Measurements from ENCODE around the gene TPCN2. TPM values are rescaled to one million over a fixed set of nuclear protein-coding genes. Genes with fewer than 3 reads are reported as not detected.

TPCN2 gene
- total RNA-seq, 1 experiment from 2014 or later: 28.9 TPM

DNA sequence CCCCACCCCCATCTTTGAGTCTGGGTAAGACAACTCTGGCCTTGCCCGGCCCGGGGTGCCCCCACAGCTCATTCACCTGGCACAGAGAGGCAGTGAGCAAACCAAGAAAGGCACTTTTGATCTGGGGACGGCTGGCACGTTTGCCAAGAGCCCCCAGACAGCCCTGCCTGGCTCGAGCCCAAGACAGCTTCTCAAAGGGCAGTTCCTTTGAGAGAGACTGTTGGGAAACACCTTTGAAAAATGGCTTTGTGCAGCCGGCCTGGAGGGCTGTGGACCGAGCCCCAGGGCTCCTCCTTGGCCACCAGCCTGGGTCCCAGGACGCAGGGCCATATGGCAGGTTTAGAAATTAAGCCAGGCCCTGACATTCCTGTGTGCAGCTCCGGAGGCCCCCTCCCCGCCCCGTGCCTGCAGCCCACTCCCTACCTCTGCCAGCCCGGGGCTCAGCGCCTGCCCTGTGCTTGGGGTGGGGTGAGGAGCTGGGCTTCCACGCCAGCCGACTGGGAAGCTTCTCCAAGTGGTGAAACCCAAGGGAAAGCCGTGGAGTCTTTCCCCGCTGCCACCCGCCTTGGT is 56.8 kb downstream of the TPCN2 start:
- ChIA-PET POLR2A (ENCODE audit: low non-redundant PET) (no interaction called here), CTCF (no interaction called here)
- H3K27ac ChIP-seq (ENCODE audit: low read depth, low read length, poor library complexity, severe bottlenecking): peak overlapping the region; percentile 39
- H3K4me3 ChIP-seq (ENCODE audit: low read depth, low read length, poor library complexity, severe bottlenecking): no peak overlapping the region
- no peaks in the 10 kb centered on the region for H3K27me3 ChIP-seq (replicated peaks; ENCODE audit: insufficient read depth, low read depth, low read length, poor library complexity)
- DNase-seq (ENCODE audit: low spot score): no peak
- H3K36me3 ChIP-seq (ENCODE audit: insufficient read depth, low read length, poor library complexity, severe bottlenecking): no peaks in the 10 kb centered on the region
- peaks cover 28% of the 10 kb centered on the region for H3K4me1 ChIP-seq (ENCODE audit: insufficient read depth, low read length, poor library complexity, severe bottlenecking)
- intact Hi-C loops (cut with micrococcal nuclease; ENCODE audit: unreplicated experiment): loop anchor here (10.0 kb wide), 1 partner anchor 249 kb away; no protein-coding TSS in a partner anchor
- H3K9me3 ChIP-seq (ENCODE audit: low read depth, low read length, poor library complexity, severe bottlenecking): no peaks in the 10 kb centered on the region
- TF ChIP-seq, protein P1, sequence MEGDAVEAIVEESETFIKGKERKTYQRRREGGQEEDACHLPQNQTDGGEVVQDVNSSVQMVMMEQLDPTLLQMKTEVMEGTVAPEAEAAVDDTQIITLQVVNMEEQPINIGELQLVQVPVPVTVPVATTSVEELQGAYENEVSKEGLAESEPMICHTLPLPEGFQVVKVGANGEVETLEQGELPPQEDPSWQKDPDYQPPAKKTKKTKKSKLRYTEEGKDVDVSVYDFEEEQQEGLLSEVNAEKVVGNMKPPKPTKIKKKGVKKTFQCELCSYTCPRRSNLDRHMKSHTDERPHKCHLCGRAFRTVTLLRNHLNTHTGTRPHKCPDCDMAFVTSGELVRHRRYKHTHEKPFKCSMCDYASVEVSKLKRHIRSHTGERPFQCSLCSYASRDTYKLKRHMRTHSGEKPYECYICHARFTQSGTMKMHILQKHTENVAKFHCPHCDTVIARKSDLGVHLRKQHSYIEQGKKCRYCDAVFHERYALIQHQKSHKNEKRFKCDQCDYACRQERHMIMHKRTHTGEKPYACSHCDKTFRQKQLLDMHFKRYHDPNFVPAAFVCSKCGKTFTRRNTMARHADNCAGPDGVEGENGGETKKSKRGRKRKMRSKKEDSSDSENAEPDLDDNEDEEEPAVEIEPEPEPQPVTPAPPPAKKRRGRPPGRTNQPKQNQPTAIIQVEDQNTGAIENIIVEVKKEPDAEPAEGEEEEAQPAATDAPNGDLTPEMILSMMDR (conservative IDR thresholded peaks at IDR 0.05; ENCODE audit: low read depth, low read length): no peak
- TF ChIP-seq EZH2 (IDR thresholded peaks at IDR 0.05; ENCODE audit: borderline replicate concordance, low read depth, low read length, poor library complexity, severe bottlenecking): no peak
- no TSS peak for BruUV-seq (replicated peaks)

DNA sequence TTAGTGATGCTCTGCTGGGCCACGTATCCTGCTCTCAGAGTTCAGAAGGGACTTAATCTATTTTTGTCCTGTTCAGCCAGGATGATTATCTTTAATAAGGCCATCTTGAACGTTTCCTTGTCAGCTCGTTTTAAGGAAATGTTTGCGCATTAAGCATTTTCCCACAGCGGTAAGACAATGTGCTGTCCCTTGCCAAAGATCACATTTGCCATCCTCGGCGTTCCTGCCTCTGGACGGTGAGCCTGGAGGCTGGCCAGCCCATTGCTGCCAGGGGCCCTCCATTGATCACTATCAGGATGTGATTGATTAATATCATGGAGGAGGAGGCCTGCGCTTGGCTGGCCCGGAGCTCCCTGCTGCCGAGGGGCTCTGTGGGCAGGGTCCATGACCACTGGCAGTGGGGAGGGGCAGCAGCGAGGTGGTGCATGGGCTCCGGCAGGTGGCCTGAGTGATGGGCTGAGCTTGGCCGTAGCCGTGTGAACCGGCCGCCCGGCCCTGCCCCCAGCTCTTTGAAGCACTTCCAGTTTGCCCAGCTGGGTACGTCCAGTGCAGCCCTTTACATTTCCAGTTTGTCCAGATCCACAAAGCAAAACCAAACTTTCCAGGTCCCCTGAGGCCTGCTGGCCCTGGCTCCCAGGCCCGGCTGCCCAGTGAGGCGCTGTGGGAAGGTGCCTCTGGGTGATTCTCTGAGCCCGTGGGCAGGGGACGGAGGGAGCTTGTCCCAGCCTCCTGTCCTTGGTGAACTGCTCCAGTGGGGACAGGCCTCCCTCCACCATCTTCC is 57.5 kb downstream of the TPCN2 start:
- Histone ChIP-seq H3K4me1 (ENCODE audit: insufficient read depth, low read length, poor library complexity, severe bottlenecking) (peaks cover 28% of the 10 kb centered on the region), H3K4me3 (ENCODE audit: low read depth, low read length, poor library complexity, severe bottlenecking) (no peak overlapping the region), H3K27me3 (replicated peaks; ENCODE audit: insufficient read depth, low read depth, low read length, poor library complexity) (no peaks in the 10 kb centered on the region), H3K27ac (ENCODE audit: low read depth, low read length, poor library complexity, severe bottlenecking) (peak overlapping the region; percentile 27), H3K36me3 (ENCODE audit: insufficient read depth, low read length, poor library complexity, severe bottlenecking) (no peaks in the 10 kb centered on the region), H3K9me3 (ENCODE audit: low read depth, low read length, poor library complexity, severe bottlenecking) (no peaks in the 10 kb centered on the region)
- BruUV-seq (replicated peaks): no TSS peak
- intact Hi-C loops (cut with micrococcal nuclease; ENCODE audit: unreplicated experiment): loop anchor here (10.0 kb wide), 1 partner anchor 249 kb away; no protein-coding TSS in a partner anchor
- ChIA-PET POLR2A (ENCODE audit: low non-redundant PET) (no interaction called here), CTCF (no interaction called here)
- TF ChIP-seq, protein P1 (conservative IDR thresholded peaks at IDR 0.05; ENCODE audit: low read depth, low read length): no peak
- TF ChIP-seq EZH2 (IDR thresholded peaks at IDR 0.05; ENCODE audit: borderline replicate concordance, low read depth, low read length, poor library complexity, severe bottlenecking): no peak
- DNase-seq (ENCODE audit: low spot score): no peak

DNA sequence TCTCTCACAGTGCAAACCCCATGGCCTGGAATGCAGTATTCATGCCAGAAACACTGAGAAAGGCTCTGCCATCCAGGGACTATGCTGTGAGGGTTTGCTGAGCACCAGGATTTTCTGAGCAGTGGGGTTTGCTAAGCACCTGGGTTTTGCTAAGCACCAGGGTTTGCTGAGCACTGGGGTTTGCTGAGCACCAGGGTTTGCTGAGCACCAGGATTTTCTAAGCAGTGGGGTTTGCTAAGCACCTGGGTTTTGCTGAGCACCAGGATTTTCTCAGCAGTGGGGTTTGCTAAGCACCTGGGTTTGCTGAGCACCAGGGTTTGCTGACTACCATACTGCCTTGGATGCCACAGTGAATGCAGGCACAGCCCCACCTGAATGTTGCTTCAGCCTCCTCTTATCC is 58.7 kb downstream of the TPCN2 start:
- CTCF ChIA-PET: no interaction called here
- Histone ChIP-seq H3K9me3 (ENCODE audit: low read depth, low read length, poor library complexity, severe bottlenecking) (no peaks in the 10 kb centered on the region), H3K4me1 (ENCODE audit: insufficient read depth, low read length, poor library complexity, severe bottlenecking) (peaks cover 18% of the 10 kb centered on the region), H3K36me3 (ENCODE audit: insufficient read depth, low read length, poor library complexity, severe bottlenecking) (no peaks in the 10 kb centered on the region), H3K4me3 (ENCODE audit: low read depth, low read length, poor library complexity, severe bottlenecking) (no peak overlapping the region), H3K27ac (ENCODE audit: low read depth, low read length, poor library complexity, severe bottlenecking) (no peak overlapping the region), H3K27me3 (replicated peaks; ENCODE audit: insufficient read depth, low read depth, low read length, poor library complexity) (no peaks in the 10 kb centered on the region)
- no peak for DNase-seq (ENCODE audit: low spot score)
- BruUV-seq (replicated peaks): no TSS peak
- POLR2A ChIA-PET (ENCODE audit: low non-redundant PET): no interaction called here
- TF ChIP-seq EZH2 (IDR thresholded peaks at IDR 0.05; ENCODE audit: borderline replicate concordance, low read depth, low read length, poor library complexity, severe bottlenecking): no peak
- TF ChIP-seq, protein P1 (conservative IDR thresholded peaks at IDR 0.05; ENCODE audit: low read depth, low read length): no peak
- intact Hi-C loops (cut with micrococcal nuclease; ENCODE audit: unreplicated experiment): loop anchor here (10.0 kb wide), 1 partner anchor 247 kb away; no protein-coding TSS in a partner anchor

Measured in A673 (cell line).